DOHH2 (cell line): Measurements from ENCODE around the gene PLCB4.

Source experiments
- H3F3A ChIP-seq: fragments of 200-600 bp; sonication (generic), shearing (Covaris generic); 2 replicates; pipeline ENCODE4 v1.6.0; 2016; ENCODE audit warnings: antibody characterized with exemption, mild to moderate bottlenecking; ENCODE audit not compliant: control insufficient read depth, insufficient read depth
- H3K27ac ChIP-seq: fragments of 200-600 bp; sonication (generic); 2 replicates; pipeline ENCODE4 v1.5.1; 2014; ENCODE audit warnings: low read depth, mild to moderate bottlenecking, low read length, moderate library complexity
- H3K27me3 ChIP-seq: fragments of 200-600 bp; sonication (generic); 2 replicates; pipeline ENCODE4 v1.6.1; 2014; ENCODE audit warnings: mild to moderate bottlenecking, low read length, mixed read lengths; ENCODE audit not compliant: control insufficient read depth
- H3K36me3 ChIP-seq: fragments of 200-600 bp; sonication (generic); 2 replicates; pipeline ENCODE4 v1.6.1; 2014; ENCODE audit warnings: mild to moderate bottlenecking, low read length, moderate library complexity, mixed read lengths; ENCODE audit not compliant: control insufficient read depth
- H3K4me1 ChIP-seq: fragments of 200-600 bp; sonication (generic); 2 replicates; pipeline ENCODE4 v1.6.1; 2014; ENCODE audit warnings: mild to moderate bottlenecking, low read length, mixed read lengths; ENCODE audit not compliant: control insufficient read depth
- H3K4me2 ChIP-seq: fragments of 200-600 bp; sonication (generic); 2 replicates; pipeline ENCODE4 v1.6.0; 2014; ENCODE audit warnings: mild to moderate bottlenecking, low read length, moderate library complexity
- H3K4me3 ChIP-seq: fragments of 200-600 bp; sonication (generic); 2 replicates; pipeline ENCODE4 v1.5.1; 2014; ENCODE audit warnings: mild to moderate bottlenecking, low read length, mixed read lengths
- H3K79me2 ChIP-seq: fragments of 200-600 bp; sonication (generic); 2 replicates; pipeline ENCODE4 v1.6.1; 2014; ENCODE audit warnings: mild to moderate bottlenecking, low read length, mixed read lengths; ENCODE audit not compliant: control insufficient read depth
- H3K9me2 ChIP-seq: fragments of 200-600 bp; sonication (generic); replicated peaks from 2 replicates; pipeline ENCODE4 v1.6.1; 2014; ENCODE audit warnings: mild to moderate bottlenecking, low read length, mixed read lengths; ENCODE audit not compliant: control insufficient read depth
- H3K9me3 ChIP-seq: fragments of 200-600 bp; sonication (generic); 2 replicates; pipeline ENCODE4 v1.6.1; 2014; ENCODE audit warnings: antibody characterized with exemption, low read length, mixed read lengths; ENCODE audit not compliant: control insufficient read depth, insufficient read depth
- H4K20me1 ChIP-seq: fragments of 200-600 bp; sonication (generic); 2 replicates; pipeline ENCODE4 v1.6.0; 2014; ENCODE audit warnings: low read depth, mild to moderate bottlenecking, antibody characterized with exemption, low read length, moderate library complexity; ENCODE audit not compliant: control insufficient read depth, insufficient read depth
- CTCF ChIP-seq: fragments of 200-600 bp; sonication (generic); IDR thresholded peaks from one replicate; pipeline ENCODE4 v1.5.1; 2014; ENCODE audit warnings: antibody characterized with exemption, mild to moderate bottlenecking, low read depth, low read length; ENCODE audit not compliant: poor library complexity, severe bottlenecking
- EZH2phosphoT487 ChIP-seq: fragments of 200-600 bp; sonication (generic); IDR thresholded peaks from 2 replicates; pipeline ENCODE4 v1.6.1; 2017; ENCODE audit warnings: borderline replicate concordance, mild to moderate bottlenecking, antibody characterized with exemption, low read length, moderate library complexity, mixed read lengths

Gene PLCB4

GRCh38 chr20:9409981-9410380 lies 341.1 kb downstream of the PLCB4 start:
- Histone ChIP-seq H3K4me1 (no peaks in the 10 kb centered on the region), H3K27me3 (no peaks in the 10 kb centered on the region), H3K27ac (no peak overlapping the region), H3K79me2 (no peaks in the 10 kb centered on the region), H4K20me1 (no peaks in the 10 kb centered on the region), H3K4me2 (no peak overlapping the region), H3K4me3 (no peak overlapping the region), H3K9me2 (no peaks in the 10 kb centered on the region), H3K36me3 (no peaks in the 10 kb centered on the region), H3F3A (no peaks in the 10 kb centered on the region), H3K9me3 (no peaks in the 10 kb centered on the region)
- TF ChIP-seq CTCF: no peak
- TF ChIP-seq EZH2phosphoT487: no peak

GRCh38 chr20:9411833-9412232 lies 342.9 kb downstream of the PLCB4 start:
- Histone ChIP-seq H3K9me3 (no peaks in the 10 kb centered on the region), H3K36me3 (no peaks in the 10 kb centered on the region), H3K27me3 (no peaks in the 10 kb centered on the region), H3K27ac (no peak overlapping the region), H4K20me1 (no peaks in the 10 kb centered on the region), H3K9me2 (no peaks in the 10 kb centered on the region), H3F3A (no peaks in the 10 kb centered on the region), H3K79me2 (no peaks in the 10 kb centered on the region), H3K4me3 (no peak overlapping the region), H3K4me1 (no peaks in the 10 kb centered on the region), H3K4me2 (no peak overlapping the region)
- TF ChIP-seq CTCF (no peak), EZH2phosphoT487 (no peak)

DNA sequence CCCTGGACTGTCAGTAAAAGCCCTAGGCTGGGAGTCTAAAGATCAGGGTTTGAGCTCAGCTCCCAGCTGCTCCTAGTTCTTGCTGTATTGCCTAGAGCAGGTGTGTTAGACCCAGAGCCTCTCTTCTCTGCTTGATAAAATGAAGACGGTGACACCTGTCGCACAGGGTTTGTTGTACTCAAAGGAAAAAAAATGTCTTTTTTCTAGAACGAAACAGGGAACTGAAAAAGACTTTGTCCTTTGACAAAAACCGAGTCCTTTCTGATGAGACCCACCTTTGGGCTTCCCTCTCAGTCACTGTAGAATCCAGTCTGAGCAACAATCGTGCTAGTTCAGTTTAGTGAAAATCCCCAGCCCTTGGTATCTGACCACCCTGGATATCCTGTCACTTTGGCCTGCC lies 343.4 kb downstream of the PLCB4 start:
- H3K79me2 ChIP-seq: no peaks in the 10 kb centered on the region
- no peaks in the 10 kb centered on the region for H3F3A ChIP-seq
- TF ChIP-seq CTCF: no peak
- no peak for TF ChIP-seq EZH2phosphoT487
- H3K9me2 ChIP-seq: no peaks in the 10 kb centered on the region
- no peak overlapping the region for H3K4me2 ChIP-seq
- H4K20me1 ChIP-seq: no peaks in the 10 kb centered on the region
- no peaks in the 10 kb centered on the region for H3K9me3 ChIP-seq
- no peak overlapping the region for H3K4me3 ChIP-seq
- H3K4me1 ChIP-seq: no peaks in the 10 kb centered on the region
- no peak overlapping the region for H3K27ac ChIP-seq
- no peaks in the 10 kb centered on the region for H3K36me3 ChIP-seq
- no peaks in the 10 kb centered on the region for H3K27me3 ChIP-seq

DNA sequence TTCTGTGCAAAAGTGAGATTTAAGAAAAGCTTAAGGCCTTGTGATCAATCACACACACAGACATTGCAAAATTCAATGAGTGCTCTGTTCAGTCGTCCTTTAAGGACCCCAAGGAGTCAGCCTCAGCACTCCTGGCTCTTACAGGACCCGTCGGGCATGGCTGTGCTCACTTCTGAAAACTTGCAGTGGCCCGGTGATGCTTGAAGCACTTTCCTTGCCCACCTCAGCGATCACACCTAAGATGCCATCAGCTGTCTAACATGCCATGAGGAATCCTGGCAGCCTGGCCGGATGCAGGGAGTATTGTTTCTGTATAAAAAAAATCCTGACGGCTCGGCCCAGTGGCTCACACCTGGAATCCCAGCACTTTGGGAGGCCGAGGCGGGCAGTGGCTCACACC lies 344.1 kb downstream of the PLCB4 start:
- Histone ChIP-seq H3K36me3 (no peaks in the 10 kb centered on the region), H3K9me3 (no peaks in the 10 kb centered on the region), H3F3A (no peaks in the 10 kb centered on the region), H3K4me2 (no peak overlapping the region), H3K9me2 (no peaks in the 10 kb centered on the region), H3K27me3 (no peaks in the 10 kb centered on the region), H4K20me1 (no peaks in the 10 kb centered on the region), H3K27ac (no peak overlapping the region), H3K4me3 (no peak overlapping the region), H3K4me1 (no peaks in the 10 kb centered on the region), H3K79me2 (no peaks in the 10 kb centered on the region)
- TF ChIP-seq EZH2phosphoT487: no peak
- no peak for TF ChIP-seq CTCF
